SHP77 treated with DMSO at 0.1 percent for 48 hours (cell line): ENCODE results near the gene PELO.

Source experiments
- DNase-seq: peaks from one replicate; lab custom pipeline; 2025; lab: John Stamatoyannopoulos, UW

PELO gene

DNA sequence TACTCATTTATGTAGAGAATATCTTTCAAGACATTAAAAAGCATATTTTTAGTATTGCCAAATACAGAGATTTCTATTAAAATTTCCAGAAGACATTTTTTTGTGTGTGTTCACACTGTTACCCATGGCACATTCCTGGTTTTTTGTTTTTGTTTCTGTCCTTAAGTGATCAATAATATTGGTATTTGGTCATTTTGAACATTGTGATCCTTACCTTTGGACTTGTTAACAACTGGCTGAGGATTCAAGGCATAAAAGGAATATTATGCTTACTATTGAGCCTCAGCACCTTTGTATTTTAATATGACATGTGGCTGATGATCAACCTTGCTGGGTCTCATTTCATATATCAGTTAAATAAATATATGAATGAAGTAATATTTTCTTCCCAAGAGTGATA is 41.9 kb downstream of the PELO start:
- DNase-seq = no peak

DNA sequence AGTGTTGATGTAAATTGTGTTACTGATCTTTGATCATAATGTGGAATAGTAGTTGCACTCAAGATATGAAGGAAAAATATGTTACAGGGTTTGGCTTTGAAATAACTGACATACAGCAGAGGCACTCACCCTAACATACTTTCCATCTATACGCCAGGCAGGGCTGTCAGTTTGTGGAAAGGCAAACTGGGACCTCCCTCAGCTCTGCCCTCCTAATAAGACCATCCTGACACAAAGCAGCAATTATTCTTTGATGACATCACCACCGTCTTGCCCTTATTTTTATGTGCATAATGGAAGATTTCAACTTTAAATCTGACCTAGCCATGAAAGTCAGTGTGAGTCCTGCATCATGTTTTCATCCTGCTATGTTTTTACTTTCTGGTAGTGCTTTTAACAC is 42.9 kb downstream of the PELO start:
- DNase-seq = no peak

DNA sequence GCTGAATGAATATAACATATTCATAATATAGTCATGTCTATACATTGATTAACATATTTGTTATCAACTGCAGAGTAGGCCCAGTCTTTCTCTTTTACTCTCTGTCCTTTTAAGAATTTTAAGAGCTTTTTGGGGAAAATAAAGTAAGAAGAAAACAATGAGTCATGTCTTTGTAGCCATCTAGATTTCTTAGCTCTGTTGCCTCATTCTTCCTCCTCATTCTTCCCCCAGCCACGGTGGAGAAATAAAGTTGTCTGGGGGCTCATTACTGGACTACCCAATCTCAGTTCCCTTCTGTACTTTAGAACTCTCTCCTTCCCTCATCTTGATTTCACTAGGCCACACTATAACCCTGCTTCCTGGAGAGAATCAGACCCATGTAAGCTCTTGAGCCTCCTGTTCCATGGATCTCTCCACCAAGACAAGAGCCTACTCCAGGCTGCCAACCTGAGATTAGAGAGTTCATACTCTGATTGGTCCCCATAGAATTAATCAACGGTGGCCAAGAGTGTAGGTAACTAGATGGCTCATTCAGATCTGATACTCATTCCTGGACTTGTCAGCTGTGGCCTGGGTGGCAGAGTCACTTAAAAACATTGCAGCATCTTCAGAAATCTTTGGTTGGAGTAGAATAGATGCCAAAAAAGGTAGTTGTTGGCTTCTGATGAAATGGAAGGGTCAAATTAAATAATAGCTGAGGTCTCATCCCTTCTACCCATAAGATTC is 44.2 kb downstream of the PELO start:
- no peak for DNase-seq

DNA sequence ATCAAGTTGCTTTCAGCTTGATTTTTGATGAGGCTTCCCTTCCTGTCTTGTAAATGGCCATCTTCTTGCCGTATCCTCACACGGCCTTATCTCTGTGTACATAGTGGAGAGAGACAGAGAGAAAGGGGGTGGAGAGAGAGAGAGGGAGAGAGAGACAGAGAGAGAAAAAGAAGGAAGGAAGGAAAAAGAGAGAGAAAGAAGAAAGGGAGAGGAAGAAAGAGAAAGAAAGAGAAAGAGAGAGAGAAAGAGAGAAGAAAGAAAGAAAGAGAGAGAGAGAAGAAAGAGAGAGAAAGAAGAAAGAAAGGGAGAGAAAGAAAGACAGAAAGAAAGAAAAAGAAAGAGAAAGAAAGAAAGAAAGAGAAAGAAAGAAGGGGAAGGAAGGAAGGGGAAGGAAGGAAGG is 46.6 kb downstream of the PELO start:
- no peak for DNase-seq

DNA sequence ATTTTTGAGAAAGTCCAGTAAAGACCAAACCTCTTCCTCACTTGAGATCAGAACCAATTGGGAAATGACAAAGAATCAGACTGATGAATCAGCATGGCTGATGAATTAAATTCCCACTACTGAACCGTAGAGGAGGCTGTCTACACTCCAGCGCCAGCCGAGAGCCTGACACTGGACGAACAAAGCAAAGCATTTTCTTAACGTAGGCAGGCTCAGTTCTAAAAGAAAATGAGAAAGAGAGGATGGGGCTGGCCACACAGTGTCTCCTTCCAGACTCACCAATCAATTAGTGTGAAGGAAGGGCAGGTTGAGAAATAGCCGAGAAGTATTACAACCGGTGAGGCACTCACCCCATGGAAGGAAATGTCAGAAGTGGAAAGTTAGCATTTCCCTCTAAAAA is 49.4 kb downstream of the PELO start:
- DNase-seq = no peak
